HG02884 (cell line): ENCODE data around the gene SGCB.
"Not testable (repeated sequence)": the region's sequence is repeated elsewhere in the genome, so short reads cannot be mapped to it uniquely, and the experiment has no call there.

Experiments used
- ATAC-seq: cut with Tn5 transposase; IDR thresholded peaks from one replicate; pipeline ENCODE4 v1.9.1; 2021; ENCODE audit warnings: mild to moderate bottlenecking, moderate library complexity; ENCODE audit not compliant: unreplicated experiment

SGCB gene

GRCh38 chr4:52038103-52038912 is at the start of gene SGCB:
TSS of gene SGCB (minus strand) at chr4:52038299. CDS start at chr4:52038259, 40 bp downstream.
- ATAC-seq, result peak; percentile 91

- ATAC-seq, result not testable (repeated sequence)
Measured at GRCh38 chr4:52086425-52086824, 48.3 kb upstream of the SGCB start.

- no peak for ATAC-seq
Measured at GRCh38 chr4:52081216-52081615, 43.1 kb upstream of the SGCB start.

GRCh38 chr4:52079659-52080058 is 41.6 kb upstream of the SGCB start:
- no peak for ATAC-seq

- ATAC-seq, result no peak
Measured at GRCh38 chr4:52076731-52077130, 38.6 kb upstream of the SGCB start.

- no peak for ATAC-seq
Measured at GRCh38 chr4:52071791-52072546, 33.9 kb upstream of the SGCB start.

GRCh38 chr4:52069571-52069970 is 31.5 kb upstream of the SGCB start:
- no peak for ATAC-seq

- ATAC-seq, result no peak
Measured at GRCh38 chr4:52059372-52059771, 21.3 kb upstream of the SGCB start.

GRCh38 chr4:52058275-52058674 is 20.2 kb upstream of the SGCB start:
- no peak for ATAC-seq

GRCh38 chr4:52057196-52057595 is 19.1 kb upstream of the SGCB start:
- ATAC-seq, result no peak

- no peak for ATAC-seq
Measured at GRCh38 chr4:52054254-52054653, 16.2 kb upstream of the SGCB start.

GRCh38 chr4:52052475-52052780 is 14.3 kb upstream of the SGCB start:
- peak; percentile 71 for ATAC-seq

GRCh38 chr4:52051615-52052474 is 13.7 kb upstream of the SGCB start:
- ATAC-seq, result peak; percentile 56

GRCh38 chr4:52051213-52051614 is 13.1 kb upstream of the SGCB start, which contains the start of gene SPATA18:
TSS of gene SPATA18 (plus strand) at chr4:52051304. CDS start at chr4:52051705, 401 bp downstream.
- ATAC-seq, result peak; percentile 24

- no peak for ATAC-seq
Measured at GRCh38 chr4:52049266-52049665, 11.2 kb upstream of the SGCB start.

GRCh38 chr4:52045028-52045427 is 6.9 kb upstream of the SGCB start:
- ATAC-seq, result no peak

- ATAC-seq, result peak; percentile 40
Measured at GRCh38 chr4:52037689-52038102, 403 bp downstream of the SGCB start.

GRCh38 chr4:52036886-52037530 is 1.1 kb downstream of the SGCB start:
- no peak for ATAC-seq

- no peak for ATAC-seq
Measured at GRCh38 chr4:52035190-52035589, 2.9 kb downstream of the SGCB start.

GRCh38 chr4:52032005-52032404 is 6.1 kb downstream of the SGCB start:
- ATAC-seq, result no peak

- ATAC-seq, result no peak
Measured at GRCh38 chr4:52028970-52029369, 9.1 kb downstream of the SGCB start.
